MM.1S (cell line): ENCODE data around the gene CHST3.

Experiments used
- CTCF ChIP-seq: fragments of 300-600 bp; sonication (generic); IDR thresholded peaks from 2 replicates; pipeline ENCODE4 v1.5.1; 2016; ENCODE audit warnings: antibody characterized with exemption, low read length, mixed read lengths
- EZH2 ChIP-seq: fragments of 300-600 bp; sonication (generic); optimal IDR thresholded peaks from 2 replicates; pipeline ENCODE3; 2017; ENCODE audit warnings: low read depth, mild to moderate bottlenecking, antibody characterized with exemption, low read length, mixed read lengths
- EZH2phosphoT487 ChIP-seq: fragments of 300-600 bp; sonication (generic); IDR thresholded peaks from 2 replicates; pipeline ENCODE4 v1.6.1; 2018; ENCODE audit warnings: antibody characterized with exemption, low read length

GRCh38 chr10:71990706-71991269, 26.6 kb downstream of the CHST3 start:
- TF ChIP-seq CTCF (no peak), EZH2 (no peak), EZH2phosphoT487 (no peak)
